ENCODE results near the gene SUSD3.
"Not testable (repeated sequence)": the region's sequence is repeated elsewhere in the genome, so short reads cannot be mapped to it uniquely, and the experiment has no call there.

Gene SUSD3

GRCh38 chr9:93111001-93111370 is 52.5 kb downstream of the SUSD3 start:
- no peak for DNase-seq (ENCODE audit: low read depth, low spot score)

- DNase-seq (ENCODE audit: low read depth, low spot score): no peak
Measured at GRCh38 chr9:93111371-93112115, 53.0 kb downstream of the SUSD3 start.

- DNase-seq (ENCODE audit: low read depth, low spot score): no peak
Measured at GRCh38 chr9:93112116-93112863, 53.8 kb downstream of the SUSD3 start.

GRCh38 chr9:93112864-93113389 is 54.4 kb downstream of the SUSD3 start:
- no peak for DNase-seq (ENCODE audit: low read depth, low spot score)

GRCh38 chr9:93114169-93114983 is 55.9 kb downstream of the SUSD3 start:
- DNase-seq (ENCODE audit: low read depth, low spot score): no peak

GRCh38 chr9:93114984-93115335 is 56.5 kb downstream of the SUSD3 start:
- no peak for DNase-seq (ENCODE audit: low read depth, low spot score)

GRCh38 chr9:93115486-93116071 is 57.1 kb downstream of the SUSD3 start:
- no peak for DNase-seq (ENCODE audit: low read depth, low spot score)

- no peak for DNase-seq (ENCODE audit: low read depth, low spot score)
Measured at GRCh38 chr9:93116072-93116961, 57.8 kb downstream of the SUSD3 start.

GRCh38 chr9:93117521-93117920 is 59.0 kb downstream of the SUSD3 start:
- DNase-seq (ENCODE audit: low read depth, low spot score): not testable (repeated sequence)

- DNase-seq (ENCODE audit: low read depth, low spot score): no peak
Measured at GRCh38 chr9:93117924-93118862, 59.7 kb downstream of the SUSD3 start.

- no peak for DNase-seq (ENCODE audit: low read depth, low spot score)
Measured at GRCh38 chr9:93118863-93119702, 60.6 kb downstream of the SUSD3 start.

GRCh38 chr9:93119703-93119952 is 61.1 kb downstream of the SUSD3 start:
- DNase-seq (ENCODE audit: low read depth, low spot score): no peak

GRCh38 chr9:93119953-93120845 is 61.7 kb downstream of the SUSD3 start:
- DNase-seq (ENCODE audit: low read depth, low spot score): no peak

- no peak for DNase-seq (ENCODE audit: low read depth, low spot score)
Measured at GRCh38 chr9:93120846-93121315, 62.4 kb downstream of the SUSD3 start.

GRCh38 chr9:93121316-93122241 is 63.1 kb downstream of the SUSD3 start:
- no peak for DNase-seq (ENCODE audit: low read depth, low spot score)

- no peak for DNase-seq (ENCODE audit: low read depth, low spot score)
Measured at GRCh38 chr9:93122721-93123221, 64.3 kb downstream of the SUSD3 start.

All from activated CD4-positive, CD25-positive, alpha-beta regulatory T cell treated with anti-CD3 and anti-CD28 coated beads, Interleukin-2, amount 50 U/mL, for 16 hours (primary cell).